Measurements from ENCODE around the gene GINS1.

GINS1 gene

DNA sequence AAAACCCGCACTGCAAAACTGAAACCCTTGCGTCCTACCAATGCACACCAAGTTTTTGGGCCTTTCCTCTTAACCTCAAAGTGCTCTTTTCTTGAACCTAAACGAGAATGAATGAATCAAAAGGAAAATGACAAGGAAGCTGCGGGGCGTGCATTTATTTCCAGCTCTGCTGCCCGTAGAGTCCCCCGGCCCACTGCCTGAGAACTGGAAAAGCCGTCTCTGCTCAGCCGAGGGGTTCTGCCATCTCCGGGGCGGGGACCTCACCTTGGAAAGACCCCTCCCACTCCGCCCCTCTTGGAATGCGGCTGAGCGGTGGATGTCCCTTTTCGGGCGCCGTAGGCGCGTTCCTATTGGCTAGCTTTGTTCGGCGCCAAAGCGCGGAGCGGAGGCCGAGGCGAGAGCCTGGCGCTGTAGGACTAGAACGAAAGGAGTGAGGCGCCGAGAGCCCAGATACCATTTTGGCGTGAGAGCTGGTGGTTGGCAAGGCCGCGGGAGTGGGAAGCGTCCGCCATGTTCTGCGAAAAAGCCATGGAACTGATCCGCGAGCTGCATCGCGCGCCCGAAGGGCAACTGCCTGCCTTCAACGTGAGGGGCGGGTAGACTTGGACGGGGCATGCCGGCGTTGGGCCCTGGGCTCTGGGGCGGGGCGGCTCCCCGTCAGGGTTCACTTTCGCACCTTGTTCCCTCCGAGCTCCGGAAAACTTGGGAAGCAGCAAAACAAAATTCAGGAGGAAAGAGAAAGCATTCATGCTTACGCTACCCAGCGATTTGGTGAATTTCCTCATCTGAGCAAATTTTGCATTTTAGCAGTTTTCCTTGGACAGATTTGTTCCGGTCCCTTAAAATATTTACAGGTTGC lies at the start of gene GINS1:
Gene GINS1, plus strand, starts transcription at position 363 of the 859 bp plus-strand sequence. Its CDS starts 148 bp downstream, at position 511.
- peak; percentile 94 for DNase-seq

DNA sequence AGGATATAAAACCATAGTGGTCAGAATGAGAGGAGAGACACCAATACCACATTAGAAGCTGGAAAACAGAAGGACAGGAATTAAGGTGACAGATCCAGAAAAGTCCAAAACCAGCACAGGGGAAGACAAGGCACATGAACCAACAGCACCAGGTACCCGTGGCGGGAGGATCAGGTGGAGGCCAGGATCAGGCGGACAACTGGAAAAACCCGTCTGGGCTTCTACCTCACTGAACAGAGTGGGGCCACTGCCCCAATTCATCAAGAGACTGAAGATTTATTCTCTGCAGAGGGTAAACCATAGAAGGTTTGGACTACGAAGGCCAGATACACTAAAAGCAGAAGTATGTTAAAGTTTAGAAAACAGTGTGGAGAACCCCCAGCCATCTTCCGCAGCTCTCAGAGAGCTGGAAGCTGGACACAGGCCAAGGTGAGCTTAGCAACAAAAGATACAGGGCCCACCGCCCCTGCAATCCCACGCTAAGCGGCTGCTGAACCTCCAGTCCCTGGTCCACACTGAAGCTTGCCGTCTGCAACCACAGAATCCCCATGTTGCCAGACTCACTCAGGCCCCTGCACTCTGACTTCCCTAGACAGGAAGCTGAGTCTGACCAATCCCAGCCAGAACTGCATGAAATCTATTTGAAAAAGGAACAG lies 46.7 kb upstream of the GINS1 start:
- DNase-seq, result no peak

DNA sequence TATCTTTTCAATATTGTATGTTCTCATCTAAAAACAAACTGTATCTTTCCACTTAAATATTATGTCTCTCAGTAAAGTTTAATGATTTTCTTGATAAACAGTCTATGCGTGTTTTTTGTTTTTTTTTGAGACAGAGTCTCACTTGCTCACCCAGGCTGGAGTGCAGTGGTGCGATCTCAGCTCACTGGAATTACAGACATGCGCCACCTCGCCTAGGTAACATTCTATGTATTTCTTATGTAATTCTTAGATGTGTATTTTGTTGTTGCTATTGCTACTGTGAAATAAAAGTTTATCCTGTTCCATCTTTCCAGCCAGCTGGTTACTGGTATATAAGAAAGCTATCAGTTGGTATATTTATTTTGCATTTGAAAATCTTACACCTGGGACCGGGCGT lies 46.2 kb upstream of the GINS1 start:
- DNase-seq, result no peak

- no peak for DNase-seq
Measured at GRCh38 chr20:25364180-25364788, 43.2 kb upstream of the GINS1 start.

DNA sequence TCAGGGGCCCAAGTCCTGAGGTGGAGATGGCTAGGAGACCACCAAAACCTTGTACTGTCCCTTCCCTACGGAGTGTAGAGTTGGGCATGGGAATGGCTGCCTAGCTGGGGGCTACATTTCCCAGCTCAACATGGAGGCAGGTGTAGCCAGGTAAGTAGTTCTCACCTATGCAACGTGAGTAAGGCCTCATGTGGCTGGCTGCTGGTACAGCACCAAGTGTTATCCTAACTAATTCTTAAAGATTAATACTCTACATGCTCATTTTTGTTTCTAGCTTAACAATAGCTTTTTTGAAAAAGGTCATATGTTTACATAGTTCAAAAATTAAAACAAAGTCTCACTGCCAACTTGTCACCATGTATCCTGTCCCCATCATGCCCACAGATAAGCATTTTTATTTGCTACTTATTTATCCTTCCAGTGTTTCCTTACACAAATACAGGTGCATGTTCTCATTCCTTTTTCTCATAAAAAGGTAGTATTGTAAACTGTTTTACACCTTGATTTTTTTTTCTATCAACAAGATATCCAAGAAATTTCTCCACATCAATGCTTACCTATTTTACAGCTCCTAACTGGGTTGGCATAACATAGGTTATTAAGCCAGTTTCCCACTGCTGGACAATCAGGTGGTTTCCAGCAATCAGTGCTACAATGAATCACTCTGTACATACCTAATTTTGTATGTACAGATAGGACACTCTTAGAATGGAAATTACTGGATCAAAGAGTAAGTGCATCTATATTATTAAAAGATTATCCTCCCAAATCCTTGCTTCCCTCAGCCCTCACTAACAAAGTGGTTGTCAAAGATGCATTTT lies 42.4 kb upstream of the GINS1 start:
- no peak for DNase-seq

GRCh38 chr20:25368526-25368925 lies 38.9 kb upstream of the GINS1 start:
- DNase-seq, result no peak

GRCh38 chr20:25368976-25369375 lies 38.5 kb upstream of the GINS1 start:
- DNase-seq, result no peak

DNA sequence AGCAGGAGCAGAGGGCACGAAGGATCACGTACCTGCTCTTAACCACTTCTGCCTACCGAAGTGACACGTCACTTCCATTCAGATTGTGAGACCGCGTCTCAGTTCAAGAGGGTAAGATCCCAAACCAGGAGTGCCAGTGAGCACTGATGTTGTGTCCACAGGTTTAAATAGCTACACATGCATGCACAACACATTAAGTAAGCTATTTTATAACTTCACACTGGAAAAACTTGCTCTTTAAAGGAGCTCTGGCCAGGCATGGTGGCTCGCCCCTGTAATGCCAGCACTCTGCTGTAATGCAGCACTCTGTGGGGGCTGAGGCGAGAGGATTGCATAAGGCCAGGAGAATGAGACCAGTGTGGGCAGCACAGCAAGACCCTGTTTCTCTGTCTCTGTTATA lies 37.9 kb upstream of the GINS1 start:
- DNase-seq, result no peak

DNA sequence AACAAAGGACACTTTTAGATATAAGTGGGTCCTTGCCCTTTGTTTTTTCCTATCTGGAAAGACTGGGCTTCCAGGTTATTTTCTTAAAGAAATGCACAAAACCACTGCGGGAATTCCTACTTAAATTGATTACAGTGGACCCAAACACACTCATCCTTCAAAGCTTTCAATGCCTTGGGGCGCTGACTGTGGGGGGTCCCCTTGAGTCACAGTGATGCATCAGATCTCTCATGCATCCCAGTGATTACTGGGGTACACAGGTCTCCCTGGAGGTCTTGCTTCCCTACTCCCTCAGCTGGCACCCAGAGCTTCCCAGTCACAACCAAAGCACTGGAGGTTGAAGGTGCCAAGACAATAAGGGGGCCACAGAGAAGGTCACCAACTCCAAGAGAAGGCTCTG lies 37.5 kb upstream of the GINS1 start:
- DNase-seq, result no peak

- DNase-seq, result no peak
Measured at GRCh38 chr20:25372584-25373336, 34.7 kb upstream of the GINS1 start.

GRCh38 chr20:25374842-25375241 lies 32.6 kb upstream of the GINS1 start:
- no peak for DNase-seq

DNA sequence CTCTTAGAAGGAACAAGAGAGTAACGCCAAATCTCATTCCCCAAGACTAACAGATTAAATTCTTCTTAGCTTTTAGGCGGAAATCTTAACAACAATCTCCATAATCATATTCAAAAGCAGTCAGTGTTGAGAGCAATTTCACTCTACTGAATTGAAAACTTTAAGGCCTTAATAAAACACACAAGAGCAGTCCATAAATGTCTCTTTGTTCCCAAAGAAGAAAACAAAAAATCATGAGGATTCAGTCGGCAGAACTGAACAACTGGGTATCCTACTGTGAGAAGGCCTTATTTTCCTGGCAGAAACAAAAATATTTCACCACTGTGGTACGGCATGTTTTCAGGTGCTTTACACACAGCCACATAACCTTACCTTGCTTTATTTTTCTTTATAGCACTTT lies 31.2 kb upstream of the GINS1 start:
- no peak for DNase-seq

DNA sequence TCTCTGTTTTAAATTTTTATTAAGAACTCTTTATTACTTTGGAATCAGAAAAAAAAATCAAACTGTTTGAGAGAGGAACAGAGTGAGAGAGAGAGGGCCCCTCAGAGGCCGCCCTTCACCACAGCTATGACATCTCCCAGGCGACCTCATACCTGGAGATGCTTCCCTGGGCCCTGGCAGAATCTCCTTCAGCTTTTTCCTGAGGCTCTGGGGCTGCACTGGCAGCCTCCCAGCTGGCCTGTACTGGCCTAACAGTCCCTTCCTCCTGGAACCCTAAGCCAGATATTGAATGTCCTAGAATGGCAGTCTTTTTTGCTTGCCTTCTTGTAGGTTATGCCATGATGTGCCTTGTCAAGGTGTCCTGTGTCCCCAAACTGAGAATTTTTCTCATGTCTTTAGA lies 30.6 kb upstream of the GINS1 start:
- no peak for DNase-seq

DNA sequence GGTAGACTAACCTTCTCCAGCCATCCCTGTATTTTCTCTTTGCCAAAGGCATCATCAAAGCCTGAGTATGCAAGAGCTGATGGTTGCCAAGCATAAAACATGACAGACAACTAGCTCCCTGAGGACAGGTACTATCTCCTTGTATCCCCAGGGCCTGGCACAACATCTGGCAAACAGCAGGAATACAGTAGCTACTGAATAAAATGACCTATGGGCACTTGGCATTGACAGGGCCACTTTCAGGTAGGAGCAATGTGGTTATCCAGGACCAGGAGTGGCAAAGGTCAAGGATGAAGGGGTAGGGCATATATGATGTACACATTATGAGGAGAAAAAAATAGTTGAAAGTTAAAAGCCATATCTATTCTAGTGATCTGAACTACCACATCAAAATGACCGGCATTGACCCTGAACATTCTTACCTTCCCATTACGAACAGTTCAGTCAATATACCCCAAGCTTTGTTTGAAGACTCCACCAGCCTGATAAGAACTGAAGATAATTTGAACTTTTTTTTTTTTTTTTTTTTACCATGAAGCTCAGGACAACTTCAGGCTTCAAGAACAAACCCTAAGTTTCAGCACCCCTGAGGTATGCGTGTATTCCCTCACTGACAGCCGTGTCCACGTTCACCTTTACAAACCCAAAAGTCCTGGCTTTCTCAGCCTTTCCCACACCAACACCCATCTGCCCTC lies 29.1 kb upstream of the GINS1 start:
- DNase-seq, result no peak

- no peak for DNase-seq
Measured at GRCh38 chr20:25378884-25379733, 28.4 kb upstream of the GINS1 start.

DNA sequence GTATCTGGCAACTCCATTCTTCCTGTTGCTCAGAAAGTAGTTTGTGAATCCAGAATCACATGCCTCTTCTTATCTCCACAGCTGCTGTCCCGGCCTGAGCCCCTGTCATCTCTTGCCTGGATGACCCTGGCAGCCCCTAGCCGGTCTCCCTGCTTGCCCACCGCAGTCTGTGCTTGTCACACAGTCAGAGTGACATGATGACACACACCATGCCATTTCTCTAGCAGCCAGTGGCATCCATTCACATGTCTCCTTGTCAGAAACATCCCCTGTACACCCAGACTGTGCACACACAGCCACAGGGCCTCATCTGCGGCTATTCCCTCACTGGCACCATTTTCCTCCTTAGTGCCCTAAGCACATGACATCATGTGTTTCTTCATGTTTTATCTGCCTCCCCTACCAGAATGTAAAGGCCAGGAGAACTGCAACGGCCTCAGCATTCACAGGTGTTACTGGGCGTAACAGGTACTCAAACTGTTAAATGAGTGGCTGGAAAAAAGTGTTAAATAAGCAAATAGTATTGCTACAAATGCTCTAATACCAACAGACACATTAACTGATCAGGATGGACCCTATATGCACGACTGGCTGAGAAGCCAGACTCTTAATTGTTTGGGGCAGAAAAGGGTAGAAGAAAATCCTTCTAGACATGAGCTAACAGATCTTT lies 26.4 kb upstream of the GINS1 start:
- DNase-seq, result no peak

GRCh38 chr20:25382704-25383370 lies 24.6 kb upstream of the GINS1 start:
- DNase-seq, result no peak

- DNase-seq, result peak; percentile 30
Measured at GRCh38 chr20:25389401-25389857, 18.0 kb upstream of the GINS1 start.

GRCh38 chr20:25389858-25390537 lies 17.5 kb upstream of the GINS1 start:
- peak; percentile 67 for DNase-seq
